Measurements from ENCODE around the gene PCDHA2.
A peak's percentile ranks its signal among the peaks of the same experiment; 100 is the strongest.
"Not testable (repeated sequence)": the region's sequence is repeated elsewhere in the genome, so short reads cannot be mapped to it uniquely, and the experiment has no call there.

Gene PCDHA2

GRCh38 chr5:140802381-140802780, 7.7 kb downstream of the PCDHA2 start:
- Mint-ChIP-seq H3K36me3 (peaks cover 27% of the 10 kb centered on the region), H3K9me3 (ENCODE audit: low read depth) (peaks cover 27% of the 10 kb centered on the region), H3K27me3 (peaks cover 47% of the 10 kb centered on the region)
- not testable (repeated sequence) for H3K27ac Mint-ChIP-seq; H3K4me1 Mint-ChIP-seq (ENCODE audit: low read depth); H3K4me3 Mint-ChIP-seq

- peaks cover 27% of the 10 kb centered on the region for H3K9me3 Mint-ChIP-seq (ENCODE audit: low read depth)
- no peak overlapping the region for H3K27ac Mint-ChIP-seq
- peaks cover 47% of the 10 kb centered on the region for H3K27me3 Mint-ChIP-seq
Measured at GRCh38 chr5:140802781-140803271, 8.2 kb downstream of the PCDHA2 start.

GRCh38 chr5:140806834-140807775, 12.5 kb downstream of the PCDHA2 start, which contains the start of gene PCDHA4:
PCDHA4 (plus strand) TSS chr5:140807068.
- Mint-ChIP-seq H3K27ac (no peak within 1 kb of the TSS), H3K9me3 (ENCODE audit: low read depth) (peaks cover 16% of the 10 kb centered on the region), H3K4me3 (no peak within 1 kb of the TSS), H3K27me3 (peaks cover 35% of the 10 kb centered on the region), H3K4me1 (ENCODE audit: low read depth) (no peaks in the 10 kb centered on the region), H3K36me3 (peaks cover 22% of the 10 kb centered on the region)

More at GRCh38 chr5:140802781-140803271, 8.2 kb downstream of the PCDHA2 start:
- Mint-ChIP-seq H3K4me3 (no peak overlapping the region), H3K36me3 (peaks cover 30% of the 10 kb centered on the region), H3K4me1 (ENCODE audit: low read depth) (no peaks in the 10 kb centered on the region)

- H3K9me3 Mint-ChIP-seq (ENCODE audit: low read depth): peaks cover 26% of the 10 kb centered on the region
- not testable (repeated sequence) for H3K27ac Mint-ChIP-seq; H3K4me1 Mint-ChIP-seq (ENCODE audit: low read depth); H3K4me3 Mint-ChIP-seq
- peaks cover 22% of the 10 kb centered on the region for H3K36me3 Mint-ChIP-seq
- H3K27me3 Mint-ChIP-seq: peaks cover 38% of the 10 kb centered on the region
Measured at GRCh38 chr5:140808241-140808888, 13.7 kb downstream of the PCDHA2 start.

- Mint-ChIP-seq H3K27ac (no peak overlapping the region), H3K4me1 (ENCODE audit: low read depth) (no peaks in the 10 kb centered on the region), H3K36me3 (peaks cover 21% of the 10 kb centered on the region), H3K4me3 (no peak overlapping the region), H3K9me3 (ENCODE audit: low read depth) (peaks cover 21% of the 10 kb centered on the region), H3K27me3 (peaks cover 35% of the 10 kb centered on the region)
Measured at GRCh38 chr5:140808889-140809291, 14.2 kb downstream of the PCDHA2 start.

GRCh38 chr5:140821375-140822280, 27.0 kb downstream of the PCDHA2 start, which contains the start of gene PCDHA5:
PCDHA5 (plus strand) TSS chr5:140821613.
- Mint-ChIP-seq H3K9me3 (ENCODE audit: low read depth) (peaks cover 7% of the 10 kb centered on the region), H3K27me3 (peaks cover 6% of the 10 kb centered on the region), H3K27ac (no peak within 1 kb of the TSS), H3K36me3 (peaks cover 9% of the 10 kb centered on the region), H3K4me3 (no peak within 1 kb of the TSS), H3K4me1 (ENCODE audit: low read depth) (no peaks in the 10 kb centered on the region)

- H3K36me3 Mint-ChIP-seq: peaks cover 12% of the 10 kb centered on the region
Measured at GRCh38 chr5:140822281-140822629, 27.6 kb downstream of the PCDHA2 start.

GRCh38 chr5:140822969-140823368, 28.3 kb downstream of the PCDHA2 start:
- Mint-ChIP-seq H3K27me3 (peaks cover 17% of the 10 kb centered on the region), H3K9me3 (ENCODE audit: low read depth) (peaks cover 11% of the 10 kb centered on the region)
- not testable (repeated sequence) for H3K4me1 Mint-ChIP-seq (ENCODE audit: low read depth); H3K27ac Mint-ChIP-seq; H3K36me3 Mint-ChIP-seq; H3K4me3 Mint-ChIP-seq

More at GRCh38 chr5:140822281-140822629, 27.6 kb downstream of the PCDHA2 start:
- Mint-ChIP-seq H3K27me3 (peaks cover 10% of the 10 kb centered on the region), H3K9me3 (ENCODE audit: low read depth) (peaks cover 11% of the 10 kb centered on the region), H3K27ac (no peak overlapping the region), H3K4me1 (ENCODE audit: low read depth) (no peaks in the 10 kb centered on the region), H3K4me3 (no peak overlapping the region)

- H3K9me3 Mint-ChIP-seq (ENCODE audit: low read depth): peaks cover 14% of the 10 kb centered on the region
- H3K27ac Mint-ChIP-seq: no peak overlapping the region
- H3K36me3 Mint-ChIP-seq: peaks cover 10% of the 10 kb centered on the region
- H3K27me3 Mint-ChIP-seq: peaks cover 17% of the 10 kb centered on the region
- H3K4me3 Mint-ChIP-seq: no peak overlapping the region
- H3K4me1 Mint-ChIP-seq (ENCODE audit: low read depth): no peaks in the 10 kb centered on the region
Measured at GRCh38 chr5:140823475-140823874, 28.8 kb downstream of the PCDHA2 start.

GRCh38 chr5:140827704-140828361, 33.2 kb downstream of the PCDHA2 start, which contains the start of gene PCDHA6:
PCDHA6 (plus strand) TSS chr5:140827960; CDS start chr5:140828092, 132 bp downstream.
- H3K27me3 Mint-ChIP-seq: peaks cover 33% of the 10 kb centered on the region
- H3K27ac Mint-ChIP-seq: no peak within 1 kb of the TSS
- H3K4me1 Mint-ChIP-seq (ENCODE audit: low read depth): no peaks in the 10 kb centered on the region

GRCh38 chr5:140828362-140828737, 33.7 kb downstream of the PCDHA2 start:
- Mint-ChIP-seq H3K27ac (no peak overlapping the region), H3K4me3 (peak overlapping the region; percentile 2), H3K27me3 (peaks cover 37% of the 10 kb centered on the region), H3K9me3 (ENCODE audit: low read depth) (peaks cover 20% of the 10 kb centered on the region), H3K36me3 (peaks cover 20% of the 10 kb centered on the region), H3K4me1 (ENCODE audit: low read depth) (no peaks in the 10 kb centered on the region)

More at GRCh38 chr5:140827704-140828361, 33.2 kb downstream of the PCDHA2 start, which contains the start of gene PCDHA6:
- H3K4me3 Mint-ChIP-seq: peak within 1 kb of the TSS; percentile 2
- H3K9me3 Mint-ChIP-seq (ENCODE audit: low read depth): peaks cover 20% of the 10 kb centered on the region
- H3K36me3 Mint-ChIP-seq: peaks cover 17% of the 10 kb centered on the region

- Mint-ChIP-seq H3K36me3 (peaks cover 26% of the 10 kb centered on the region), H3K9me3 (ENCODE audit: low read depth) (peaks cover 25% of the 10 kb centered on the region), H3K27me3 (peaks cover 45% of the 10 kb centered on the region)
- not testable (repeated sequence) for H3K27ac Mint-ChIP-seq; H3K4me1 Mint-ChIP-seq (ENCODE audit: low read depth); H3K4me3 Mint-ChIP-seq
Measured at GRCh38 chr5:140829511-140830501, 35.2 kb downstream of the PCDHA2 start.

- H3K9me3 Mint-ChIP-seq (ENCODE audit: low read depth): peaks cover 15% of the 10 kb centered on the region
Measured at GRCh38 chr5:140833993-140834392, 39.3 kb downstream of the PCDHA2 start, which contains the start of gene PCDHA7. PCDHA7 (plus strand) TSS chr5:140834269; CDS start chr5:140834384, 115 bp downstream.

More at GRCh38 chr5:140833993-140834392, 39.3 kb downstream of the PCDHA2 start, which contains the start of gene PCDHA7:
- peaks cover 29% of the 10 kb centered on the region for H3K27me3 Mint-ChIP-seq
- H3K27ac Mint-ChIP-seq: no peak within 1 kb of the TSS
- H3K4me1 Mint-ChIP-seq (ENCODE audit: low read depth): no peaks in the 10 kb centered on the region
- peaks cover 16% of the 10 kb centered on the region for H3K36me3 Mint-ChIP-seq
- H3K4me3 Mint-ChIP-seq: no peak within 1 kb of the TSS

All from activated naive CD8-positive, alpha-beta T cell (primary cell).